Stimulated activated CD4-positive, alpha-beta T cell treated with anti-CD3 and anti-CD28 coated beads, TNF-alpha, amount 100 ng/mL, for 1 hour (primary cell): ENCODE data around the gene ZNF485.
"Not testable (repeated sequence)": the region's sequence is repeated elsewhere in the genome, so short reads cannot be mapped to it uniquely, and the experiment has no call there.

Experiments used
- DNase-seq, 3 donors: peaks; one replicate each; pipeline ENCODE4 v3.0.0-alpha.2; 2020; ENCODE audit warnings: low read depth in 3 of 3, low spot score in 1 of 3

The ZNF485 gene

GRCh38 chr10:43601576-43601975 lies 4.7 kb upstream of the ZNF485 start:
- DNase-seq: not testable (repeated sequence)

- no peak for DNase-seq
Measured at GRCh38 chr10:43605850-43606322, 352 bp upstream of the ZNF485 start.

GRCh38 chr10:43607199-43607573 lies 948 bp downstream of the ZNF485 start:
- DNase-seq: no peak

- no peak for DNase-seq
Measured at GRCh38 chr10:43610636-43611035, 4.4 kb downstream of the ZNF485 start.

- no peak for DNase-seq
Measured at GRCh38 chr10:43616697-43617370, 10.6 kb downstream of the ZNF485 start.

- no peak for DNase-seq
Measured at GRCh38 chr10:43619368-43619767, 13.1 kb downstream of the ZNF485 start.

- no peak for DNase-seq
Measured at GRCh38 chr10:43622038-43622437, 15.8 kb downstream of the ZNF485 start.

- DNase-seq: no peak
Measured at GRCh38 chr10:43623351-43623750, 17.1 kb downstream of the ZNF485 start.

- no peak for DNase-seq
Measured at GRCh38 chr10:43627942-43628341, 21.7 kb downstream of the ZNF485 start.

GRCh38 chr10:43628956-43629355 lies 22.7 kb downstream of the ZNF485 start:
- DNase-seq: no peak

GRCh38 chr10:43635816-43636215 lies 29.6 kb downstream of the ZNF485 start:
- DNase-seq: not testable (repeated sequence)

GRCh38 chr10:43640603-43641002 lies 34.4 kb downstream of the ZNF485 start:
- no peak for DNase-seq

GRCh38 chr10:43644252-43644651 lies 38.0 kb downstream of the ZNF485 start:
- no peak for DNase-seq

- DNase-seq: no peak
Measured at GRCh38 chr10:43645866-43646265, 39.6 kb downstream of the ZNF485 start.

- DNase-seq: no peak
Measured at GRCh38 chr10:43647576-43647975, 41.3 kb downstream of the ZNF485 start.

GRCh38 chr10:43648095-43648397 lies 41.8 kb downstream of the ZNF485 start:
- DNase-seq: no peak

GRCh38 chr10:43648398-43649184 lies 42.4 kb downstream of the ZNF485 start, which contains the start of gene ZNF32:
Gene ZNF32 (minus strand): TSS chr10:43648881. CDS start chr10:43646133, 2,748 bp downstream.
- peak; percentile 41 to 74 (median 59) for DNase-seq

- no peak for DNase-seq
Measured at GRCh38 chr10:43649185-43649523, 42.9 kb downstream of the ZNF485 start.

GRCh38 chr10:43653746-43654145 lies 47.5 kb downstream of the ZNF485 start:
- DNase-seq: no peak

GRCh38 chr10:43655311-43655710 lies 49.1 kb downstream of the ZNF485 start:
- no peak for DNase-seq

GRCh38 chr10:43658227-43658626 lies 52.0 kb downstream of the ZNF485 start:
- no peak for DNase-seq

- no peak for DNase-seq
Measured at GRCh38 chr10:43665054-43665453, 58.8 kb downstream of the ZNF485 start.

GRCh38 chr10:43666552-43666951 lies 60.3 kb downstream of the ZNF485 start:
- no peak for DNase-seq
